Endodermal cell (in vitro differentiated cells): ENCODE data around the gene TTN. TPM values are rescaled to one million over a fixed set of nuclear protein-coding genes. Genes with fewer than 3 reads are reported as not detected.

Experiments used
- DNase-seq: peaks from one replicate; pipeline ENCODE4 v3.0.0-alpha.2; 2017
- H3K27ac ChIP-seq: 2 replicates; pipeline ENCODE4 v1.5.1; 2013; ENCODE audit warnings: mild to moderate bottlenecking, low read depth, low read length, moderate library complexity
- H3K27me3 ChIP-seq: 2 replicates; pipeline ENCODE4 v1.6.1; 2013; ENCODE audit warnings: mild to moderate bottlenecking, low read length, moderate library complexity; ENCODE audit not compliant: insufficient read depth, control insufficient read depth, poor library complexity, severe bottlenecking
- H3K36me3 ChIP-seq: 2 replicates; pipeline ENCODE4 v1.7.0; 2013; ENCODE audit warnings: mild to moderate bottlenecking, low read length, moderate library complexity; ENCODE audit not compliant: control insufficient read depth, insufficient read depth
- H3K4me1 ChIP-seq: one replicate; pipeline ENCODE4 v1.7.0; 2013; ENCODE audit warnings: low read length; ENCODE audit not compliant: control insufficient read depth, insufficient read depth
- H3K4me3 ChIP-seq: 2 replicates; pipeline ENCODE4 v1.5.1; 2013; ENCODE audit warnings: mild to moderate bottlenecking, low read length, moderate library complexity
- H3K9ac ChIP-seq: 2 replicates; pipeline ENCODE4 v1.6.1; 2013; ENCODE audit warnings: mild to moderate bottlenecking, low read length, moderate library complexity; ENCODE audit not compliant: poor library complexity, severe bottlenecking; ENCODE audit errors: extremely low read depth
- H3K9me3 ChIP-seq: 2 replicates; pipeline ENCODE4 v1.6.1; 2013; ENCODE audit warnings: mild to moderate bottlenecking, low read length, moderate library complexity; ENCODE audit not compliant: control insufficient read depth
- H3K27ac Mint-ChIP-seq: 2 replicates; pipeline ENCODE4 v1.8.0; 2020; ENCODE audit warnings: mixed read lengths
- H3K27me3 Mint-ChIP-seq: 2 replicates; pipeline ENCODE4 v1.8.0; 2021; ENCODE audit warnings: mild to moderate bottlenecking, mixed read lengths; ENCODE audit not compliant: insufficient read depth
- H3K36me3 Mint-ChIP-seq: 2 replicates; pipeline ENCODE4 v1.8.0; 2020; ENCODE audit warnings: low read depth, mixed read lengths
- H3K4me1 Mint-ChIP-seq: 2 replicates; pipeline ENCODE4 v1.8.0; 2020; ENCODE audit warnings: mixed read lengths
- H3K4me3 Mint-ChIP-seq: 2 replicates; pipeline ENCODE4 v1.8.0; 2020; ENCODE audit warnings: mild to moderate bottlenecking, moderate library complexity, mixed read lengths
- H3K9me3 Mint-ChIP-seq: 2 replicates; pipeline ENCODE4 v1.8.0; 2020; ENCODE audit warnings: mild to moderate bottlenecking, mixed read lengths
- WGBS, 2 experiments: methylation state at CpG; one replicate each; pipeline versions ENCODE4 v1.1.5 to v1.1.7; 2013; ENCODE audit warnings: missing lambda C conversion rate in 2 of 2, mixed read lengths in 1 of 2; ENCODE audit not compliant: insufficient coverage in 1 of 2, insufficient read length in 1 of 2; 5-methylcytosine and 5-hydroxymethylcytosine counted together
- total RNA-seq, 2 donors: library from RNA; stranded (reverse); fragmentation: NEBNext Ultra II Directional in 1 of 2; extraction: Animal tissue kit (Norgen Biotek cat#: 25700) in 1 of 2; gene quantifications; 2 replicates in 1 of 2; 3 replicates in 1 of 2; pipeline ENCODE4 v1.2.1, GENCODE V29; 2021
- TF ChIP-seq, protein P1 (sequence below): fragments of 200-600 bp; sonication (generic); conservative IDR thresholded peaks from 2 replicates; pipeline ENCODE4 v1.5.0; 2021; ENCODE audit warnings: antibody characterized with exemption, mild to moderate bottlenecking

Gene TTN
- total RNA-seq, 2 donors from 2014 or later: 101 to 118 TPM

DNA sequence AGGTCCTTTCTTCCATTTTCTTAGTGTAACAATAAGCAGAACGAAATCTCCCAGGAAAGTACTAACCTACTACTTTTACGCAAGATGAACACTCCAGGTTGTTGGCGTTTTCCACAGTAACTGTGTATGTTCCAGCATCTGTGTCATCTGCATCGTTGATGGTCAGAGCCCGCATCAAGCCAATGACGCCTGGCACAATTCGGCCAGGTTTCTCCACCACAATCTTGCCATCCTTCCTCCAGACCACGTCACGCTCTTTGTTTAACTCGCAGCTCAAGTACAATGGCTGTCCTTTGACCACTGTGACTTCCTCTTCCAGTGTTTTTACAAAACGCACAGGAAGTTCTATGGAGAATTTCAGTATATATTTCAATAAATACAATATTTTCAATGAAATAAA, 171.3 kb downstream of the TTN start:
- Histone ChIP-seq H3K4me1 (no peaks in the 10 kb centered on the region), H3K4me3 (no peak overlapping the region), H3K27me3 (no peaks in the 10 kb centered on the region), H3K36me3 (peaks cover 97% of the 10 kb centered on the region), H3K9ac (no peak overlapping the region), H3K9me3 (no peaks in the 10 kb centered on the region), H3K27ac (no peak overlapping the region)
- TF ChIP-seq, protein P1, sequence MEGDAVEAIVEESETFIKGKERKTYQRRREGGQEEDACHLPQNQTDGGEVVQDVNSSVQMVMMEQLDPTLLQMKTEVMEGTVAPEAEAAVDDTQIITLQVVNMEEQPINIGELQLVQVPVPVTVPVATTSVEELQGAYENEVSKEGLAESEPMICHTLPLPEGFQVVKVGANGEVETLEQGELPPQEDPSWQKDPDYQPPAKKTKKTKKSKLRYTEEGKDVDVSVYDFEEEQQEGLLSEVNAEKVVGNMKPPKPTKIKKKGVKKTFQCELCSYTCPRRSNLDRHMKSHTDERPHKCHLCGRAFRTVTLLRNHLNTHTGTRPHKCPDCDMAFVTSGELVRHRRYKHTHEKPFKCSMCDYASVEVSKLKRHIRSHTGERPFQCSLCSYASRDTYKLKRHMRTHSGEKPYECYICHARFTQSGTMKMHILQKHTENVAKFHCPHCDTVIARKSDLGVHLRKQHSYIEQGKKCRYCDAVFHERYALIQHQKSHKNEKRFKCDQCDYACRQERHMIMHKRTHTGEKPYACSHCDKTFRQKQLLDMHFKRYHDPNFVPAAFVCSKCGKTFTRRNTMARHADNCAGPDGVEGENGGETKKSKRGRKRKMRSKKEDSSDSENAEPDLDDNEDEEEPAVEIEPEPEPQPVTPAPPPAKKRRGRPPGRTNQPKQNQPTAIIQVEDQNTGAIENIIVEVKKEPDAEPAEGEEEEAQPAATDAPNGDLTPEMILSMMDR: no peak
- Mint-ChIP-seq H3K27me3 (no peaks in the 10 kb centered on the region), H3K9me3 (no peaks in the 10 kb centered on the region), H3K27ac (no peak overlapping the region), H3K36me3 (peaks cover 63% of the 10 kb centered on the region), H3K4me1 (no peaks in the 10 kb centered on the region), H3K4me3 (no peak overlapping the region)
- WGBS, 2 experiments: 97 to 98% methylated on average over 6 to 11 of the region's 11 CpGs
- no peak for DNase-seq

DNA sequence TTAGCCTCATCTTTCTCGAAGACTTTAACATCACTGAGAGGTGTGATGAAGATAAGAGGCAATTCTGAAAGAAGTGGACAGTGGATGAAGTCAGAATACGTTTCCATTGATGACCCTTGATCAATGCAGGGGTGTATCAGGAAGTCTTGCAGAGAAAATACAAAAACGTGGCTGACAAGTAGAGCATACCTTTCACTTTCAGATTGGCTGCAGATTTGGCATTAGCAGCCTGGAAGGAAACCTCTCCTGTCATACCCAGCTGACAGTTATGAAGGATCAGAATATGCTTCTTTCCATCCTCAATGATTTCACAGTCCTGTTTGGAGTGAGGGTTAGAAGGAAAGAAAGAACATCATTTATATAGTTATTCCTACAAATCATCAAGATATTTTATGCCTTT, 174.5 kb downstream of the TTN start:
- Mint-ChIP-seq H3K4me1 (no peaks in the 10 kb centered on the region), H3K36me3 (peaks cover 75% of the 10 kb centered on the region), H3K27me3 (no peaks in the 10 kb centered on the region), H3K27ac (no peak overlapping the region), H3K9me3 (no peaks in the 10 kb centered on the region), H3K4me3 (no peak overlapping the region)
- H3K36me3 ChIP-seq: peaks cover 99% of the 10 kb centered on the region
- H3K4me1 ChIP-seq: no peaks in the 10 kb centered on the region
- no peak overlapping the region for H3K4me3 ChIP-seq
- no peak overlapping the region for H3K27ac ChIP-seq
- no peak for DNase-seq
- 76 to 86% methylated on average over 2 to 3 of the region's 3 CpGs for whole genome bisulfite sequencing, 2 experiments
- no peaks in the 10 kb centered on the region for H3K27me3 ChIP-seq
- TF ChIP-seq, protein P1: no peak
- no peaks in the 10 kb centered on the region for H3K9me3 ChIP-seq
- H3K9ac ChIP-seq: no peak overlapping the region

DNA sequence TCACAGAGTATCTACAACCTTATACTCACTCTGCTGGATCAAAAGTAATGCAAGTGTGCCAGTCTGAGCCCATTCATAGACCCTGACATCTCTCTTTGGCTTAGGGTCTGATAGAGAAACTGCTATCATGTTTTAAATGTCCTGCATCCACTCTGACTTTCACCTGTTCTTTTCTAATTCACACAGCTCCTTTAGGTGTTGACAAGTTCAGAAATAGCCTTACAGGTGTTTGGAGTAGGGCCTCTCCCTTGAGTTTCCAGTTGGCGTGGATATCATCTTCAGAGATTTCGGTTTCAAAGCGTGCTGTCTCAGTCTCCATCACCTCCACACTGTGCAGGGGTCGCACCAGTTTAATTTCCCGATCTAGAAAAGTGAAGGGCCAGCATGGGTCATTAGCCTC, 176.6 kb downstream of the TTN start:
- 90% methylated on average over 5 of the region's 5 CpGs; no CpG with 5 or more reads in 1 of the 2 experiments for WGBS, 2 experiments
- Mint-ChIP-seq H3K36me3 (peaks cover 70% of the 10 kb centered on the region), H3K27me3 (no peaks in the 10 kb centered on the region), H3K4me3 (no peak overlapping the region), H3K4me1 (no peaks in the 10 kb centered on the region), H3K9me3 (no peaks in the 10 kb centered on the region), H3K27ac (peak overlapping the region; percentile 32)
- H3K9ac ChIP-seq: no peak overlapping the region
- H3K27me3 ChIP-seq: no peaks in the 10 kb centered on the region
- TF ChIP-seq, protein P1: no peak
- no peak for DNase-seq
- no peak overlapping the region for H3K4me3 ChIP-seq
- no peaks in the 10 kb centered on the region for H3K9me3 ChIP-seq
- H3K36me3 ChIP-seq: peaks cover 97% of the 10 kb centered on the region
- H3K27ac ChIP-seq: no peak overlapping the region
- no peaks in the 10 kb centered on the region for H3K4me1 ChIP-seq
